ENCODE measurements around the gene COPZ2.
"Not testable (repeated sequence)": the region's sequence is repeated elsewhere in the genome, so short reads cannot be mapped to it uniquely, and the experiment has no call there.

Gene COPZ2

GRCh38 chr17:48055531-48056245 lies 18.1 kb upstream of the COPZ2 start:
- DNase-seq (ENCODE audit: low spot score) = no peak

GRCh38 chr17:48054238-48055185 lies 16.9 kb upstream of the COPZ2 start:
- DNase-seq (ENCODE audit: low spot score) = no peak

GRCh38 chr17:48053758-48054237 lies 16.2 kb upstream of the COPZ2 start:
- DNase-seq (ENCODE audit: low spot score) = no peak

GRCh38 chr17:48052956-48053757 lies 15.6 kb upstream of the COPZ2 start:
- DNase-seq (ENCODE audit: low spot score) = no peak

GRCh38 chr17:48051706-48052486 lies 14.3 kb upstream of the COPZ2 start:
- DNase-seq (ENCODE audit: low spot score) = no peak

GRCh38 chr17:48051283-48051682 lies 13.7 kb upstream of the COPZ2 start:
- DNase-seq (ENCODE audit: low spot score) = no peak

GRCh38 chr17:48048384-48049126 lies 11.0 kb upstream of the COPZ2 start:
- peak; percentile 20 for DNase-seq (ENCODE audit: low spot score)

GRCh38 chr17:48047741-48048383 lies 10.3 kb upstream of the COPZ2 start, which contains the start of gene NFE2L1:
Gene NFE2L1, plus strand, starts transcription at chr17:48048359. Its CDS starts 2,760 bp downstream, at chr17:48051119.
- DNase-seq (ENCODE audit: low spot score) = peak; percentile 99

GRCh38 chr17:48047113-48047740 lies 9.6 kb upstream of the COPZ2 start:
- no peak for DNase-seq (ENCODE audit: low spot score)

- no peak for DNase-seq (ENCODE audit: low spot score)
These were observed 8.7 kb upstream of the COPZ2 start for GRCh38 chr17:48046296-48046695.

GRCh38 chr17:48045316-48046001 lies 7.9 kb upstream of the COPZ2 start:
- no peak for DNase-seq (ENCODE audit: low spot score)

- DNase-seq (ENCODE audit: low spot score) = no peak
These were observed 7.3 kb upstream of the COPZ2 start for GRCh38 chr17:48044851-48045250.

GRCh38 chr17:48043176-48043575 lies 5.6 kb upstream of the COPZ2 start:
- DNase-seq (ENCODE audit: low spot score) = no peak

- no peak for DNase-seq (ENCODE audit: low spot score)
These were observed 1.1 kb upstream of the COPZ2 start for GRCh38 chr17:48038687-48039086.

GRCh38 chr17:48037838-48038323 lies 284 bp upstream of the COPZ2 start:
- DNase-seq (ENCODE audit: low spot score) = no peak

GRCh38 chr17:48036693-48037035 lies 933 bp downstream of the COPZ2 start:
- DNase-seq (ENCODE audit: low spot score) = no peak

GRCh38 chr17:48034734-48035133 lies 2.9 kb downstream of the COPZ2 start:
- DNase-seq (ENCODE audit: low spot score) = not testable (repeated sequence)

- no peak for DNase-seq (ENCODE audit: low spot score)
These were observed 5.6 kb downstream of the COPZ2 start for GRCh38 chr17:48031966-48032365.

- DNase-seq (ENCODE audit: low spot score) = no peak
These were observed 7.1 kb downstream of the COPZ2 start for GRCh38 chr17:48030531-48030930.

Data from CD4-positive, alpha-beta T cell treated with Interleukin-2 at 100 ng/mL for 4 hours (primary cell).